GM19043 (cell line): ENCODE measurements around the gene SOBP.
"Not testable (repeated sequence)": the region's sequence is repeated elsewhere in the genome, so short reads cannot be mapped to it uniquely, and the experiment has no call there.

Source experiments
- ATAC-seq: cut with Tn5 transposase; IDR thresholded peaks from one replicate; pipeline ENCODE4 v1.9.1; 2021; ENCODE audit warnings: low read depth; ENCODE audit not compliant: unreplicated experiment

The SOBP gene

DNA sequence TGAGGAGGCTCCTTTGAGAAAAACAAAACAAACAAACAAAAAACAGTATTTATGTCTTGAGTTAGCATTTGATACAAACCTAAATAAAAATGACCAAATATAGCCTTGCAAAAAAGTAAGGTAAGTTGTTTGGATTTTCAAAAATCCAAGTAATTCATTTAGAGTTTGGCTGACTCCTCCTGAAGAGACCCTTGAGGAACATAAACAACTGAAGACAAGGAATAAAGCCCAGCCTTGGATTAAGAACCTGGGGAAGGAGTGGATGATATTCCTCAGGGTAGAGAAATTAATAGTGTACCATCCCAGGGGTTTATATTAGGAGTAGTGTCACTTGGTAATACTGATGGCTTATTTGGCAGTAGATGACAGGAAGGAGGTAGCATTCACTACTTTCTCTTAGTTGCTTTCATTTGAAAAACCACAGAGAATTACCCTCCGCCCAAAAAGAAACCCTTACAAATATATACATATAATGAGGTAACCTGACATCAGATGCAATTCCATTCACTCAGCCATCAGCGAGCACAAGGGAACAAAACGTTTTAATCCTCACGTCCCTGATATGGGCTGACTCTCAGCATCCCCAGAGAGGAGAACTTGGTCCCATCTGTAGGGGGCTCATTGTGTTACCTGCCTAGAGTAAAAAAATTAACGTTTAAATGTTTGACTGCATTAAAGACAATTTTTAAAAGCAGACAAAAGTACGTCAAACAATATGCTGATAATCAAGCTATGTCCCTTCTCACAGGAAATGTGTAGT, 57.0 kb downstream of the SOBP start:
- ATAC-seq, result no peak

DNA sequence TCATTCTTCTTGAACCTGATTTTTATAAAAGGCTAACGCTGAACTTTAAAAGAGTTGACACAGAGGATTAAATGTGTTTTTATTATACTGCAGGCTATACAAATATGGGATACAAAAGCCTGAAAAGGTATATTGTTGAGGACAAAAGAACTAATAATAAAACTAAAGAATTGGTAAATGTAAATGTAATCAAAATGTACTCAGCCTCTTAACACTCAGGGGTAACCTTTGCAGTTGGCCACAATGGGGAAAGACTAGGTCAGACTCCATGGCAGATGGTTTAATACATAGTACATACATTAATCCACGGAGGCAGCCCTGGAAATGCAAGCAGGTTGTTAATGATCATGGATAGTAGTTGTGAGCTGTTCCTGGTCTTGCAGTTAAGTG, 57.5 kb downstream of the SOBP start:
- no peak for ATAC-seq

DNA sequence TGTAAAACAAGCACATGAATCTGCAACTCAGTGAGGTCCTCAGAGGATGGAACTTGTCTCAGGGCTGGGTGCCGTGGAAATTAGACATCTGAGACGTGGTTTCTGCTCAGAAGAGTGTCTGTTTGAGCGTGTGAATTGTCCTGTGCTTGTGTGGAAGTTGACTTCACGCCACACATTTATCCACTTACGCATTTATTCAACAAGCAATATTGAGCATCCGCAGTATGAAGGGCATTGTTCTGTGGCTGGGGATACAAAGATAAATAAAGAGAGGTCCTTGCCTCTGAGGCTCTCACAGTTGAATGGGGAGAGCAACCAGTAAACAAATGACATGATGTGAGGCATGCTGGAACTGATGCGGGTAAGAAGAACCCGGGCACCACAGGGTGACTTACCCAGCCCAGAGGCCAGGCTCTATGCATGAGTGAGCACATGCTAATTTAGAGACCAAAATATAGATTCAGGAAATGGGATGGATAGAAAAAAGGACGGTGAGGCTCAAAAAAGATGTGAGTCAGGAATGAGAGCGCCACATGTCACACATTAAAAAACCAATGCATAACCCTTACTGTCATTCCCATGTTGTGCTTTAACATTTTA, 60.4 kb downstream of the SOBP start:
- ATAC-seq, result no peak

DNA sequence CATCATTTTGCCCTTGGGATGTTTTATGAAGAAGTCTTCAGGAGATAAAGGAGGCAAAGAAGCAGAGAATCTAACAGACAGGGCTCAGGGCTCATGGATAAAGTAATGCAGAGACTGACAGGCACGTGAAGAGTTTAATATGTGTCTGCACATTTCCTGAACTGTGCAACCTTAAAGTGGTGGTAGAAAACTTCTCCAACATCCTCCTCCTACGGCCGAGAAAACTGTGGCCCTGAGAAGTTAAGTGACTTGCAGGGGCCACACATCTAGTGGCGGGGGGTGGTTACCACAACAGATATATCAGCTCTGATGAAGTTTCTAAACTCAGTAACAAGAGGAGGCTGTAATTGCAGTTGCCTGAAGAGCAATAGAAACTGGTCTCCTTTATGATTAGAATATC, 61.0 kb downstream of the SOBP start:
- no peak for ATAC-seq

DNA sequence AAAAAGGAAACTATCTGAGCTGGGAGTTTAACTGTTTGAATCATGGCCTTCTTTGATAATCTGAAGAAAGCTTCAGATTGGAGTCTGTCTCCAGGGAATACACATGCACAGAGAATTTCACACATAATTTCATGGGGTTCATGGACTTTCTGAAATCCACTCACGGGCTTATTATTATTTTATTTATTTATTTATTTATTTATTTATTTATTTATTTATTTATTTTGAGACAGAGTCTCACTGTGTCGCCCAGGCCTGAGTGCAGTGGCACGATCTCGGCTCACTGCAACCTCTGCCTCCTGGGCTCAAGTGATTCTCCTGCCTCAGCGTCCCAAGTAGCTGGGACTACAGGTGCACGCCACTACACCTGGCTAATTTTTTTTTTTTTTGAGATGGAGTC, 63.2 kb downstream of the SOBP start:
- not testable (repeated sequence) for ATAC-seq

DNA sequence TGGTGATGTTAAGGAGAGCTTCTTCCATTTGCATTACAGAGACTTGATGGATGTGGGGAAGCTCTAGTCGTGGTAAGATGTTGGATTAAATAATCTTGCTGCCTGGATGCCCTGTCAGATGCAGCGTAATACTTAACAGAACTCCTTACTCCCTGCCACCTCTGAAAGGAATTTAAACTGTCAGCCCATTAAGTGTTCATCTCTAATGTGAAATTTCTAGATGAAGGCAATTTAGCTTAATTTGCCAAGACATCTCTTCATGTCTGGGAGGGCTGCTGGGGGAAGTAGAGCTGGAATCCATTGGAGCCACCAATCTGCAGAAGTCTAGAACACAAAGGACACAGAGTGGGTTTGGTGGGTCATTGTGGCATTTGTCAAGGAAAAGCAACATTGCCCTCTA, 64.4 kb downstream of the SOBP start:
- ATAC-seq, result no peak

DNA sequence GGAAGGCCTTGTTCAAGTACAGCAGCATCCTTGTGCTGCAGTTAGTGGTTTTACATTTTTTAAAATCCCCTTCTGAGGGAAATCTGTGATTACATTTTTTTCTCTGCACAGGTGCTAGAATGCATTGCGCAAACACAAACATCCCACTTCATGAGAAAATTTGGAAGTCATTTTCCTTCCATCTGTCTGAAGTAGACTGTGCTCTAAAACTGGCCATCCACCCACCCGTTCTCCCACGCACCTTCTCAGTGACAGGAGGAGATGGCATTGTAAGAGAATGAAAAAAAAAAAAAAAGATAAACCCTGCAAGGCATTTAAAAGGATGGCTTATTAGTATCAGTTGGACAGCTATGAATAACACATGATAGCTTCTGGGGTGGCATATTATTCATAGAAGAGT, 65.0 kb downstream of the SOBP start:
- ATAC-seq, result no peak

DNA sequence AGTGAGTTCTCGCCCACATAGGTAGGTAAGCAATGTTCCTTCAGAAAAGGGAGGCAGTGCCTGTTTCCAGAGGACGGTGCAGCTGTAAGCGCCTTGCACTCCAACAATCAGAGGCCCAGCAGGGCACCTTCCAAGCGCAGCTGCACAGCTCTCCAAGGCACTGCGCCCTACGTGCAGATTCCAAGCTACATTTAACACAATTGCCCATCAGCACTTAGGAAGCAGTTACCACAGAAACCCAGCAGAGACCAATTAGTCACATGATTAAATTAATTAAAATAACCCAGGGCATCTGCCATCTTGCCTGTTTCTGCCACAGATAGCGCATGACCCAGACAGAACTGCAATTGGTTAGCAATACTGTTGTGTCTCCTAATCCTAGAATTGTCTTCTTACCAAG, 65.5 kb downstream of the SOBP start:
- ATAC-seq, result no peak

DNA sequence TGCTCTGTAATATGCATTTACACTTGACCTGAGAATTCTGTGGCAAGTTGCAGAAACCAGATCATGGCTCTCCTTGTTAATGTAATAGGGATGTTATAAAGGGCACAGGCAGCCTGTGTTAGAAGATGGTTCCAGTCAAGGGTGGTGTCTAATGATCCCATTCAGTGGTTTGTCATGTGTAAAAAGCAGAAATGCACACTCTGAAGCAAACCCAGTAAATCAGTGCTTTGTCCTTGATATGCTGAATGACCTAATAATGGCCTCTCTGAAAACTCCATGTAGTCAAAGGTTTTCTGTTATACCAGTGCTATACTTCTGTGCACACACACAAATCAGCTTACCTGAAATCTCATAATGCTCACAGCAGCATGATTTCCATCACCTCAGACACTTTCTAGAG, 66.2 kb downstream of the SOBP start:
- ATAC-seq, result no peak

DNA sequence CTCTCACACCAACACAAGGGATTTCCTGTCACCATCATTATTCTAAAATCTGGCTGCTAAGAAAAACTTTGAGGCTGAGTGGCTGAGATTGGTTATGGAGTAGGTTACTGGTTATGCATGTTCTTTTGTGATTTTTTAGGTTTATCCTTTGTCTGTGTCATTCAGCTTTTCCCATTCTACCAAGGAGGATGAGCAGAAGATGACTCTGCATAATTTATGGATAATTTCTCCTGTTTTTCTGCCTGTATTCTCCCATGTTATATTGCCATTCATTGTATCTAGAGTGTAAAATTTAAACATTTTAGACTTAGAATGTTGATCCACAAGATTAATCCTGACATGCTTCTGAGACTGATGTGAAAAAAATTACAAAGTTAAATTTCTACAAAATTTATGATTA, 67.8 kb downstream of the SOBP start:
- no peak for ATAC-seq

DNA sequence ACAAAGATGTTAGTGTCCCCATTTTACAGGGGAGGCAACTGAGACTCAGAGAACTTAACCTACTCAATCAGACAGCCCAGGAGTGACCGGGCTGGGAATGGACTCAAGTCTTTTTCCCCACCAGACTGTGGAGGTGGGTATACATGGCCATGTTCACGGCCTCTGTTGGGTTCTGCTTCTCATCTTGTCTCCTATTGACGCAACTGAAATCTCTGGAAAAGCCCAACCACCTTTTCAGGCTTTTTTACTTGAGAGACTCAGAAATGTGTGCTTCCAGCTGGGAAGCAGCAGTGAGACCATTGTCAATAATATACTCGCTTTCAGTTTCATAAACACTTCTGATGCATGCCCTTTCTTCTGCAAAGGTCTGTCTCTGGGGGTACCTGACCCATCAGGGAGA, 70.7 kb downstream of the SOBP start:
- no peak for ATAC-seq

DNA sequence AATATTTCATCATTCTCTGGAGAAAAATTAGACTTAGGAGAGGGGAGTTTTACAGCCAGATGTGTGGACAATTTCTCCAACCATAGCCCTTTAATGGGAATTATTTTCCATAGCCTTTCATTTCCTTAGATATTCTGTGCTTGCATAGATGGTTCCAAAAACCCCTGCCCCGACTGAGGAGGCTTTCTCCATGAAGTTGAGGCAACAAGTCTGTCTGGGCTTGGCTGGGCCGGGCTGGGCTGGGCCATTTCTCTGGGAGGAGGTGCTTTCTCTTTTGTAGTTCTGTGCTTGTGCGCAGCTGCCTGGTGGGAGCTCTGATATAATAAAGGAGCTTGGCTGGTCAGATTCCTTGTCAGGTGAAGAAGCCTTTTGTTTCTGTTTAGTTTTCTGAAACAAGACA, 71.4 kb downstream of the SOBP start:
- ATAC-seq, result no peak

DNA sequence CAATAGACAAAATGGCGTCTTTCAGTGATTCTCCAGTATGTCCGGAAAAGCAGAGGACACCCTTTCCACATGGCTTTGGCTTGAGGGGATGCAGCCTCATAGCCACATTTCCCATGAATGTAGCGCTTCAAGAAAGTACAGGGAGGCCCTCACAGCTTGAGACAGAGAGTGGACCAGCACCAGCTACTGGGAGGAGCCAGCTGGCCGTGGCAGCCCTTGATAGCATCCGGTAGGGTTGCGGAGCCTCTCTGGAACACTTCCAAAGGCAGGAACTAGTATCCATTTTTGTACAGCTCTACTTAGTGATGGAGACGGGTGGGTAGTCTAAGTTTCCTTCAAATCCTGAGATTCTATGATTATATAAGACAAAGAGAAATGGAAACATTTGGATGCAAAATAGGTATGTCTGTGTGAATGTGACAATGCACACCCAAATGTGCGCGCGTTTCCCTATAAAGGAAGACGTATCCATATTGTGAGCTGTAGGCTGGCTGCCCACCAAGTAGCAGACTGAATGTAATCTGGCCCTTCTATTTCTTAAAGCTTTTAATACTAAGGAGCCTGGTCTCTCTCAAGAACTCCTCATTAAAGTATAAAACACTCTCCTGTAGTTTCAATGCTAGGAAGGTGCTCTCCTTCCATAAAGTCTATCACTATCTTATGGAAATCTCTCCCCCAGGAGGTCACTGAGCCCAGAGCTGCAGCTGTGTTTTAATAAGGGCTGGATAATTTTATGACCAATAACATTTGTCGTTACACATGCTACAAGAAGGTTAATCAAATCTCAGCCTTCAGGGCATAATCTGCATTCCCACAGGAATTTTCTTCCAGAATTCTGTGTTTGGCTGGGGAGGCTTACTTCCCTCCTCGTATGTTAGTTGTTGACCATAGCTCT, 74.0 kb downstream of the SOBP start:
- no peak for ATAC-seq

DNA sequence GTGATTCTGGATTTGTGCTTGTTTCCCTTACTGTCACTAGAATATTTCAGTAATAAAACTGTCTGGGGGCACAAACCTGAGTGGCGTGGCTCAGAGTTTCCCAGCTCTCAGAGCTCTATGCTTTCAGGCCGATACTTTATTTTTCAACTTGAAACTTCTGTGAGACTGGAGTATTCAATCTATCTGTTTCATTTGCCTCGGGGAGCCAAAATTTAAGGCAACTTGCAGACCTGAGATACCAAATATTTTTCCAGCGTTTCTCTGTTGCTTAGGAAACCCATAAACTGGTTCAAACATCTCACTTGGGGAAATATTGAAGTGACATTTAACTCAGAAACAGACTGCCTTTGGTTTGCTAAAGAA, 74.7 kb downstream of the SOBP start:
- ATAC-seq, result no peak

DNA sequence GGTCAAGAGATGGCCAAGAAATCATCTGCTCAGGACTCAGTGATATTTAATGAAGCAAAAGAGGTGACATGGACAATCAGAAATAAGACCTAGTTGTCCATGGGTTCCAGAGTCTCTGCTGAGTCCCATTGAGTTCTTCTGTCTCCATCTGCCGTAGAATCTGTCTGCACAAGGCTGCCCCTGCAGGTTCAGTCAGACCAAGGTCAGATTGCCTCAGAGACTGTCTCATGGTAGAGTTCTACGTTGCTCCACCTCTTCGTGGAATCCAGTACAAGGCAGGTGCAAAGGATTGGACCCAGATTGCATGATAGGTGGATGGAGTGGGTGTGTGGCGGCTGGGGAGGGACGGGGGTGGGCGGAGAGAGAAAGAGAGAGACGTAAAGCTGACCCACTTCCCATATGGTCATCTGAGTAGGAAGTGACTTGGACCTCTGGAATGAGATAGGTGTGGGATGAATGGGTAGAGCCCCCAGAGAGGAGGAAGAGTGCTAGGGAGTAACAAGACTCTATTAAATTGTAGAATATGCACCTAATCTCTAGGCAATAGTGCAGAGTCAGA, 75.3 kb downstream of the SOBP start:
- no peak for ATAC-seq

DNA sequence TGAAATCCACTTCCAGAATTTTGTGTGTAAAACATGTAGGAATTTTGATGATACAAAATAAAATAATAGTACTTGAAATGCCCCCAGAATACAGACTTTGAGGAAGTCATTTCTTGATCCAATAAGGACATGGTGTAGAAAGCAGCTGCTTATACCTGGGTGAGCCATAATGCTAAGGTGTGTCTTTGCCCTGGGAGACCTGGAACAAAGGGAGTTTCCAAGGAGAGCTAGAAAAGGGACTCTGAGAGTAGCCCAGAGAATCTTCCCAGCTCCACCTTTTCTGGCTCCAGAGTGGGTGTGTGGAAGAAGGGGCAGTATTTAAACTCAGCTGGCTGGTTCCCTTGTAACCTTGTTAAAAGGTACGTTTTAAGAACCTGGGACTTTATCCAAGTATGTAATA, 77.7 kb downstream of the SOBP start:
- ATAC-seq, result no peak

DNA sequence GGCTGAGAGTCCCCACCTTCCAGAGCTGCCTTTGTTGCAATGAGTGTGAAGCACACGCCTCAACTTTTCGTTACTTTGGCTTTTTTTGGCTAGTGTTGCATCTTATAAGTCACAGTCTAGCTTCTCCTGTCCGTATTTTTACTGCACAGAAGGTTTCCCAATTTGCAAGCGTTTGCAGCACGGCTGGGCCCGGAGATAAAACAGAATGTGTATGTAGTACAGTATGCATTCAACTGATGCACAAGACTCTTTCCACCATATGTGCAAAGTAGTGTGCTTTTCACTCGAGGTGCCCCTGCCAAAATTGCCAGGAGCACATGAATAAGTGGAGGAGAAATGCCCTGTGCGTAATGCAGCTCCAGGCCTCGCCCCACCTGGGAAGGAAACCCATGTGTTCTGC, 79.6 kb downstream of the SOBP start:
- no peak for ATAC-seq

DNA sequence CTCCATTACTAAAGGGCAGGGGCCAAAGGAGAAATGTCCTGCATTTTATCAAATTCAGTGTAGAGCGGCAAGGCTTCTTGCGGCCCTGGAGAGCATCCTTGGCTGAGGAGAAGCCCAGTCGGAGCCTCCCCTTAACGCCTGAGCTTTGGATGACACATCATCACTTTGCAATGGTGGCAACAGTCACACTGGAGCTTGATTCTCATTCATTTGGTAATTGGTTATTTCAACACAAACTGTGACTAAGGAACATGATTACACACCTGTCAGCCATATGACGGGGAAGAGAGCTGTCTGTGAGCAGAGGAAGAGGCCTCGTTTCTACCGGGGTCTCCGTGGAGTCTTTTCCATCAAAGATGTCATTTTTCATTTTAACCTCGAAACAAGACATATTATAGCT, 81.4 kb downstream of the SOBP start:
- no peak for ATAC-seq

DNA sequence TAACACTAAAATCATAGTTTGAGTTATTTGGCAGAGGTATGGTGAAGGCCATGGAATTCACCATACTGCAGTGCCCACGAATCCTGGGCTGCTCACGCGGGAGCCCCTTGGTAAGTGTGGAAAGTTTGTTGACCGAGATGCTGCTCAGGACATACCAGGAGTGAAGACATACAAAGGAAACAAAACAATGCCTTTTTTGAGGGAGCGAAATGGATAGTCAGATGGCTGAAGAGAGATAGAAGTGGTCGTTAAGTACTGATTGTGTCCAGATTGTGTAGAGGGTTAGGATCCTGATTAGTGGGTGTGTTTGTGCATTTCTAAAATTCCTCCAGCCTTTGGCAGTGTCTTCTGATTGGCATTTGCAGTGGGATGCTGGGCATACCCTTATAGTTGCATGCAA, 83.0 kb downstream of the SOBP start:
- ATAC-seq, result no peak

DNA sequence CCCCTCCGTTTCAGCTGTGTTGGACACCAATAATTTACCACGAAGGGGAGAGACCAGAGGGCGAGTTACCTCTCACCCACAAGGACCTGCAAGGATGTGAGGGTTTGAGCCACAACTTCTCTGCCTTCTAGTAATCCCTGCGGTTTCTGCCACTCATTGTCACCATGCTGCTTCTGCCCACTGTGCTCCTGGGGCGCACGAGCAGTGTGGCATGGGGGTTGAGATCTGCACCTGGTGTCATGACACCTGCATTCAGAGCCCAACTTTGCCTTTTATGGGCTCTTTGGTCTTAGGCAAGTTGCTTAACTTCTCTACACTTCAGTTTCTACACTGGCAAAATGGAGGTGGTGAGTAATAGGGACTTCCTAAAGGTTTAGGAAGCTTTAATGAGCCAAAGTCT, 84.9 kb downstream of the SOBP start:
- ATAC-seq, result no peak

DNA sequence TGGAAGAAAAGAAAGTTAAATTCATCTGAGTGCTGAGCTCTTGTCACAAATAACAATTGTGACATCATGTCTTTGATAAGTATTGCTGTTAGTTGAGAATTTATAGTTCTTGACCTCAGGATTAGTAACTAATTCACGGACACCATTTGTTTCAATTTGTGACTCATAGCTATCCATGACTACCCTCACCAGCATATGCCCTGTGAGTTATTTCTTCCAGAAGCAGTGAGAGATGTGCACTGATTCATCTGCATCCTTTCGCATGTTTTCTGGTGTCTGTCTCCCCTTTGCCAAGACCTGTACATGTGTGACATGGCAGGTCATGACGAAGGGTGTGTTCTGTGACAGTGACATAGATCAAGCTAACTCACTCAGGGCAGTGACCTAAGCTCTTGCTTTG, 86.9 kb downstream of the SOBP start:
- no peak for ATAC-seq
